Neuronal stem cell (in vitro differentiated cells): ENCODE data around the gene IL16.

ENCODE experiments used
- DNase-seq: peaks from one replicate; pipeline ENCODE4 v3.0.0-alpha.2; 2013; ENCODE audit warnings: low spot score
- H2AFZ ChIP-seq: one replicate; pipeline ENCODE4 v1.6.1; 2013; ENCODE audit warnings: mild to moderate bottlenecking, low read length, inconsistent platforms
- H2AK5ac ChIP-seq: 2 replicates; pipeline ENCODE4 v1.6.1; 2013; ENCODE audit warnings: low read depth, mild to moderate bottlenecking, inconsistent platforms, low read length, moderate library complexity, mixed read lengths
- H2BK120ac ChIP-seq: 2 replicates; pipeline ENCODE4 v1.6.1; 2013; ENCODE audit warnings: low read depth, mild to moderate bottlenecking, inconsistent platforms, low read length, moderate library complexity, mixed read lengths
- H2BK12ac ChIP-seq: one replicate; pipeline ENCODE4 v1.6.1; 2013; ENCODE audit warnings: low read length, inconsistent platforms
- H2BK15ac ChIP-seq: 2 replicates; pipeline ENCODE4 v1.6.1; 2013; ENCODE audit warnings: mild to moderate bottlenecking, low read length, inconsistent platforms, mixed read lengths
- H2BK5ac ChIP-seq: one replicate; pipeline ENCODE4 v1.6.1; 2013; ENCODE audit warnings: inconsistent platforms, mild to moderate bottlenecking, low read length, moderate library complexity
- H3K14ac ChIP-seq: one replicate; pipeline ENCODE4 v1.6.1; 2013; ENCODE audit warnings: low read length, inconsistent platforms
- H3K18ac ChIP-seq: 2 replicates; pipeline ENCODE4 v1.6.1; 2013; ENCODE audit warnings: low read length, inconsistent platforms
- H3K23ac ChIP-seq: 2 replicates; pipeline ENCODE4 v1.6.1; 2013; ENCODE audit warnings: low read depth, mild to moderate bottlenecking, mixed read lengths, low read length, inconsistent platforms; ENCODE audit not compliant: poor library complexity
- H3K27ac ChIP-seq: replicated peaks from 3 replicates; pipeline ENCODE4 v1.5.1; 2013; ENCODE audit warnings: low read length, inconsistent platforms
- H3K27me3 ChIP-seq, 3 experiments: 2 replicates each; pipeline ENCODE4 v1.6.1; 2013; ENCODE audit warnings: low read length in 3 of 3, mild to moderate bottlenecking in 2 of 3, inconsistent platforms in 1 of 3, low read depth in 1 of 3, mixed read lengths in 1 of 3, moderate library complexity in 1 of 3; ENCODE audit not compliant: control insufficient read depth in 3 of 3, insufficient read depth in 3 of 3
- H3K36me3 ChIP-seq, 2 donors: replicated peaks in 1 of 2; 2 replicates each; pipeline ENCODE4 v1.6.1; 2013; ENCODE audit warnings: low read length in 2 of 2; ENCODE audit not compliant: control insufficient read depth in 2 of 2, insufficient read depth in 2 of 2
- H3K4ac ChIP-seq: 2 replicates; pipeline ENCODE4 v1.6.1; 2013; ENCODE audit warnings: inconsistent platforms, mild to moderate bottlenecking, low read length, moderate library complexity
- H3K4me1 ChIP-seq, 2 donors: 1 replicate in 1 of 2; 2 replicates in 1 of 2; pipeline ENCODE4 v1.6.1; 2013; ENCODE audit warnings: low read length in 2 of 2, low read depth in 1 of 2; ENCODE audit not compliant: control insufficient read depth in 2 of 2, insufficient read depth in 1 of 2
- H3K4me2 ChIP-seq: one replicate; pipeline ENCODE4 v1.6.1; 2013; ENCODE audit warnings: mild to moderate bottlenecking, low read length, inconsistent platforms; ENCODE audit not compliant: insufficient read depth, poor library complexity, severe bottlenecking
- H3K4me3 ChIP-seq, 2 donors: 2 replicates each; pipeline ENCODE4 v1.5.1; 2013; ENCODE audit warnings: low read length in 2 of 2, mild to moderate bottlenecking in 2 of 2, inconsistent platforms in 1 of 2, moderate library complexity in 1 of 2
- H3K79me1 ChIP-seq: one replicate; pipeline ENCODE4 v1.6.1; 2013; ENCODE audit warnings: low read depth, mild to moderate bottlenecking, inconsistent platforms, low read length, moderate library complexity
- H3K9ac ChIP-seq: one replicate; pipeline ENCODE4 v1.6.1; 2013; ENCODE audit warnings: mild to moderate bottlenecking, low read depth, low read length, inconsistent platforms; ENCODE audit not compliant: poor library complexity
- H3K9me3 ChIP-seq, 2 donors: replicated peaks in 1 of 2; 2 replicates each; pipeline versions ENCODE3 to v1.6.1; 2013; ENCODE audit warnings: low read length in 2 of 2, mild to moderate bottlenecking in 2 of 2, inconsistent platforms in 1 of 2, low read depth in 1 of 2, mixed read lengths in 1 of 2, moderate library complexity in 1 of 2; ENCODE audit not compliant: control insufficient read depth in 2 of 2, insufficient read depth in 1 of 2
- H4K8ac ChIP-seq: one replicate; pipeline ENCODE4 v1.6.1; 2013; ENCODE audit warnings: low read depth, mild to moderate bottlenecking, inconsistent platforms, low read length, moderate library complexity
- H4K91ac ChIP-seq: one replicate; pipeline ENCODE4 v1.6.1; 2013; ENCODE audit warnings: low read length, low read depth, mild to moderate bottlenecking, inconsistent platforms; ENCODE audit not compliant: poor library complexity
- WGBS, 2 donors: extraction: QIAGEN DNeasy Blood & Tissue Kit; methylation state at CpG; one replicate each; pipeline ENCODE4 v1.1.7; 2013; ENCODE audit warnings: missing lambda C conversion rate in 2 of 2, mixed read lengths in 1 of 2; ENCODE audit not compliant: insufficient read length in 2 of 2, insufficient replicate concordance in 1 of 2; ENCODE audit errors: extremely low coverage in 2 of 2; 5-methylcytosine and 5-hydroxymethylcytosine counted together

IL16 gene

DNA sequence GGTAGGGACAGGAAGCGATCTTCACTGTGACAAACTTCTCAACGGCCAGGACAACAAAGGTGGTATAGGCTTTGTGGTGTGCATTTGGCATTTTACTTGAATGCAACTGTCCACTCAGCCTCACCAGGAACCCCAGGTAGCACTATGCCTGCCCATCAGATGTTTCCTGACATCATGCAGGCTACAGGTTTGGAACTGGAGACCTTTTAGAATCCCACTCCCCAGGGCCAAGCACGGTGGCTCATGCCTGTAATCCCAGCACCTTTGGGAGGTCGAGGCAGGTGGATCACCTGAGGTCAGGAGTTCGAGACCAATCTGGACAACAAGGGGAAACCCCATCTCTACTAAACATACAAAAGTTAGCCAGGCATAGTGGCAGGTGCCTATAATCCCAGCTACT, 117.7 kb downstream of the IL16 start:
- Histone ChIP-seq H3K4me2 (no peak overlapping the region), H3K36me3 (peaks cover 0 to 5% of the 10 kb centered on the region in 2 donors), H3K9ac (no peak overlapping the region), H3K4me1 (peaks cover 0 to 1% of the 10 kb centered on the region in 2 donors), H2BK5ac (no peak overlapping the region), H3K9me3 (no peaks in the 10 kb centered on the region), H2BK12ac (no peak overlapping the region), H2BK15ac (no peak overlapping the region), H3K23ac (no peak overlapping the region), H3K27me3 (no peaks in the 10 kb centered on the region), H2BK120ac (no peak overlapping the region), H2AFZ (no peak overlapping the region), H2AK5ac (no peak overlapping the region), H3K18ac (no peak overlapping the region), H4K8ac (no peak overlapping the region), H3K27ac (no peak overlapping the region), H3K4ac (no peak overlapping the region), H3K79me1 (no peaks in the 10 kb centered on the region), H3K4me3 (no peak overlapping the region), H3K14ac (no peak overlapping the region), H4K91ac (no peak overlapping the region)
- WGBS, 2 donors: no CpG with 5 or more reads among the region's 5 CpGs
- DNase-seq: no peak

GRCh38 chr15:81315452-81316175, 118.9 kb downstream of the IL16 start:
- no peak overlapping the region for H2AK5ac ChIP-seq
- no peak overlapping the region for H2BK15ac ChIP-seq
- no peak overlapping the region for H2AFZ ChIP-seq
- H3K9me3 ChIP-seq: no peaks in the 10 kb centered on the region
- no peak for DNase-seq
- no peak overlapping the region for H3K18ac ChIP-seq
- H4K8ac ChIP-seq: no peak overlapping the region
- H3K9ac ChIP-seq: no peak overlapping the region
- no peak overlapping the region for H3K4ac ChIP-seq
- no peak overlapping the region for H3K4me3 ChIP-seq
- peaks cover 0 to 8% of the 10 kb centered on the region in 2 donors for H3K36me3 ChIP-seq
- peak overlapping the region; percentile 29 for H3K23ac ChIP-seq
- H3K4me2 ChIP-seq: no peak overlapping the region
- H3K79me1 ChIP-seq: no peaks in the 10 kb centered on the region
- WGBS, 2 donors: no CpG with 5 or more reads among the region's 14 CpGs
- no peak overlapping the region for H3K14ac ChIP-seq
- no peak overlapping the region for H2BK120ac ChIP-seq
- H3K4me1 ChIP-seq: no peaks in the 10 kb centered on the region
- no peaks in the 10 kb centered on the region for H3K27me3 ChIP-seq
- no peak overlapping the region for H2BK12ac ChIP-seq
- no peak overlapping the region for H3K27ac ChIP-seq
- no peak overlapping the region for H4K91ac ChIP-seq
- no peak overlapping the region for H2BK5ac ChIP-seq

- no peak overlapping the region for H3K4me3 ChIP-seq
These were observed 119.6 kb downstream of the IL16 start for GRCh38 chr15:81316267-81316666.

DNA sequence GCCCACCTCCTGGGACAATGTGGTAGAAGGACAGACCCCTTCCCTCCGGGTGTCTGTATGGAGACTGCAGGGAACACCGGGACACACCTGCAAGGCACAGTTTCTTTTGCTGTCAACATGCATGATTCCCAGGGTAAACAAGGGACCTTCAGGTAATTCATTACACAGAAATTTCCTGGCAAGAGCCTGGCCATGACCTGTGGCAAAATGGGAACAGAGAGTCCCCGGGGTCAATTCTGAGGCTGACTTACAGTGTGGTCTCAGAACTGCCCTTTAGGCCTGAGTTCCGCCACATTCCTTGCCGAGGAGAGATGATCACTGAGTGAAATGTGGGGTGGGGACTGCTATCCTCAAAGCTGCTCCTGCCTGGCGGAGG, 121.0 kb downstream of the IL16 start:
- peaks cover 0 to 4% (median 0%) of the 10 kb centered on the region in 3 experiments for H3K27me3 ChIP-seq
- H3K4me1 ChIP-seq: peaks cover 0 to 4% of the 10 kb centered on the region in 2 donors
- no peak overlapping the region for H4K8ac ChIP-seq
- H3K9me3 ChIP-seq: no peaks in the 10 kb centered on the region
- H4K91ac ChIP-seq: no peak overlapping the region
- H3K18ac ChIP-seq: no peak overlapping the region
- H2BK120ac ChIP-seq: no peak overlapping the region
- no peak overlapping the region for H3K27ac ChIP-seq
- H2AK5ac ChIP-seq: no peak overlapping the region
- no peak overlapping the region for H2BK5ac ChIP-seq
- H2BK15ac ChIP-seq: no peak overlapping the region
- no peaks in the 10 kb centered on the region for H3K79me1 ChIP-seq
- H3K4me2 ChIP-seq: no peak overlapping the region
- no peak overlapping the region for H3K4me3 ChIP-seq
- H3K9ac ChIP-seq: no peak overlapping the region
- H3K23ac ChIP-seq: no peak overlapping the region
- H3K4ac ChIP-seq: no peak overlapping the region
- no CpG with 5 or more reads among the region's 6 CpGs for WGBS, 2 donors
- DNase-seq: no peak
- H3K14ac ChIP-seq: no peak overlapping the region
- no peak overlapping the region for H2BK12ac ChIP-seq
- H2AFZ ChIP-seq: no peak overlapping the region
- peaks cover 0 to 8% of the 10 kb centered on the region in 2 donors for H3K36me3 ChIP-seq

More at GRCh38 chr15:81316267-81316666, 119.6 kb downstream of the IL16 start:
- Histone ChIP-seq H3K23ac (no peak overlapping the region), H3K4me1 (no peaks in the 10 kb centered on the region), H2BK12ac (no peak overlapping the region), H2AK5ac (no peak overlapping the region), H2BK120ac (no peak overlapping the region), H2BK5ac (no peak overlapping the region), H2AFZ (no peak overlapping the region), H4K8ac (no peak overlapping the region), H2BK15ac (no peak overlapping the region), H3K27me3 (no peaks in the 10 kb centered on the region), H3K4ac (no peak overlapping the region), H3K79me1 (no peaks in the 10 kb centered on the region), H3K18ac (no peak overlapping the region), H3K9me3 (no peaks in the 10 kb centered on the region), H3K27ac (no peak overlapping the region), H4K91ac (no peak overlapping the region), H3K9ac (no peak overlapping the region), H3K36me3 (peaks cover 0 to 8% of the 10 kb centered on the region in 2 donors), H3K4me2 (no peak overlapping the region), H3K14ac (no peak overlapping the region)
- no CpG with 5 or more reads among the region's 3 CpGs for WGBS, 2 donors
- DNase-seq: no peak
